ENCODE data around the gene PPT2. TPM values are rescaled to one million over a fixed set of nuclear protein-coding genes. Genes with fewer than 3 reads are reported as not detected.
A peak's percentile ranks its signal among the peaks of the same experiment; 100 is the strongest.

PPT2 gene
- total RNA-seq (2021) (30.0 to 33.8 TPM (median 31.6 TPM) in 3 replicates), Bru-seq, nascent RNA (percentile 58 among the genes with signal in this experiment)
- long read RNA-seq, experiment 1, transcript PPT2-244 (9 exons, 2,053 nt), result major isoform, 17 of 44 reads
- long read RNA-seq, experiment 1, partial matches to known transcripts, result 4 of 44 reads
- long read RNA-seq, experiment 1, other reads (novel, unspliced or antisense), result 14 of 44 reads
- long read RNA-seq, experiment 2, partial matches to known transcripts, result 6 of 20 reads
- long read RNA-seq, experiment 2, other reads (novel, unspliced or antisense), result 2 of 20 reads
- long read RNA-seq, experiment 3, transcript PPT2-244 (9 exons, 2,053 nt), result major isoform, 12 of 36 reads
- long read RNA-seq, experiment 3, transcript PPT2-245 (9 exons, 1,759 nt), result minor isoform, 9 of 36 reads
- long read RNA-seq, experiment 3, partial matches to known transcripts, result 3 of 36 reads
- long read RNA-seq, experiment 3, other reads (novel, unspliced or antisense), result 7 of 36 reads

GRCh38 chr6:32153564-32154513, at the start of gene PPT2:
TSS of gene PPT2 (plus strand) at chr6:32154141. CDS start at chr6:32154595, 454 bp downstream.
- Mint-ChIP-seq H3K4me1 (peaks cover 35% of the 10 kb centered on the region), H3K4me3 (peak within 1 kb of the TSS; percentile 100), H3K36me3 (peaks cover 26% of the 10 kb centered on the region), H3K27ac (peak within 1 kb of the TSS; percentile 99), H3K9me3 (no peaks in the 10 kb centered on the region), H3K27me3 (ENCODE audit: low read depth) (peaks cover 39% of the 10 kb centered on the region)
- CTCF ChIA-PET, result interaction anchor here (0.5 to 3.3 kb wide), 21 partner anchors 8 to 650 kb away, joined by 3 to 20 read pairs (median 5); partner anchors contain the start of genes ATF6B, EGFL8, GPSM3 and PBX2
- ATAC-seq (peak; percentile 54), DNase-seq (ENCODE audit: low spot score) (peak; percentile 89)
- POLR2A ChIA-PET, result interaction anchor here (1.0 to 1.8 kb wide), 4 partner anchors 11 to 26 kb away, joined by 3 to 7 read pairs (median 4); partner anchors contain the start of gene ATF6B
- TF ChIP-seq MYBL2 (CRISPR knock-in tag; IDR thresholded peaks at IDR 0.05) (0 out of 2 replicates have a peak, but pooled peaks have one; percentile 10), ATF1 (CRISPR knock-in tag; IDR thresholded peaks at IDR 0.05) (no peak), ZBTB21 (CRISPR knock-in tag; IDR thresholded peaks at IDR 0.05; ENCODE audit: borderline replicate concordance) (no peak), ZNF232 (CRISPR knock-in tag; IDR thresholded peaks at IDR 0.05) (no peak), ETV6 (CRISPR knock-in tag; IDR thresholded peaks at IDR 0.05) (peak; percentile 18), ATF3 (CRISPR knock-in tag; conservative IDR thresholded peaks at IDR 0.05) (no peak), NR1H2 (CRISPR knock-in tag; IDR thresholded peaks at IDR 0.05) (no peak), ZNF121 (CRISPR knock-in tag; IDR thresholded peaks at IDR 0.05) (no peak), FOXP1 (CRISPR knock-in tag; IDR thresholded peaks at IDR 0.05; ENCODE audit: borderline replicate concordance) (no peak), ATF2 (CRISPR knock-in tag; IDR thresholded peaks at IDR 0.05; ENCODE audit: borderline replicate concordance, low read depth) (no peak), CREB1 (CRISPR knock-in tag; IDR thresholded peaks at IDR 0.05) (no peak), SP1 (CRISPR knock-in tag; conservative IDR thresholded peaks at IDR 0.05) (0 out of 2 replicates have a peak, but pooled peaks have one; percentile 39), ZNF219 (CRISPR knock-in tag; IDR thresholded peaks at IDR 0.05; ENCODE audit: borderline replicate concordance) (no peak), AFF4 (CRISPR knock-in tag; IDR thresholded peaks at IDR 0.05; ENCODE audit: borderline replicate concordance) (no peak), ZNF423 (CRISPR knock-in tag; IDR thresholded peaks at IDR 0.05) (no peak), CREM (CRISPR knock-in tag; IDR thresholded peaks at IDR 0.05) (no peak; the same call in 1 of the 2 replicates), ZBTB43 (CRISPR knock-in tag; IDR thresholded peaks at IDR 0.05) (no peak), ZSCAN18 (CRISPR knock-in tag; IDR thresholded peaks at IDR 0.05) (no peak), RELA (CRISPR knock-in tag; IDR thresholded peaks at IDR 0.05; ENCODE audit: borderline replicate concordance) (no peak), FOXJ3 (CRISPR knock-in tag; IDR thresholded peaks at IDR 0.05; ENCODE audit: borderline replicate concordance) (no peak), ZNF671 (CRISPR knock-in tag; IDR thresholded peaks at IDR 0.05) (no peak), EMX1 (CRISPR knock-in tag; IDR thresholded peaks at IDR 0.05) (no peak), RORB (CRISPR knock-in tag; IDR thresholded peaks at IDR 0.05) (no peak), TCF7 (CRISPR knock-in tag; IDR thresholded peaks at IDR 0.05; ENCODE audit: low read depth) (no peak), TP53 (CRISPR knock-in tag; IDR thresholded peaks at IDR 0.05) (no peak)

All from WTC11 (cell line).